B cell (primary cell): ENCODE measurements around the gene GRID2. TPM values are rescaled to one million over a fixed set of nuclear protein-coding genes. Genes with fewer than 3 reads are reported as not detected.

Experiments used
- ATAC-seq: fragments of 200-7000 bp; cut with Tn5 transposase; one replicate; pipeline ENCODE4 v1.10.0; 2021; ENCODE audit warnings: low read depth, mild to moderate bottlenecking, moderate number of reproducible peaks, moderate library complexity
- CTCF ChIA-PET: fragments of 350-600 bp; sonication (Branson Sonifier 250); formaldehyde crosslinking; loops from one replicate; lab custom pipeline; 2021; ENCODE audit warnings: antibody characterized with exemption, inconsistent platforms; lab: Charles Lee
- POLR2A ChIA-PET: fragments of 350-600 bp; sonication (Branson Sonifier 250); formaldehyde crosslinking; loops from one replicate; lab custom pipeline; 2021; ENCODE audit warnings: antibody characterized with exemption; lab: Charles Lee
- DNase-seq: peaks from one replicate; pipeline ENCODE4 v3.0.0; 2013
- H2AFZ ChIP-seq: 2 replicates; pipeline ENCODE4 v1.6.1; 2012; ENCODE audit warnings: mild to moderate bottlenecking, low read depth, low read length; ENCODE audit not compliant: insufficient read depth, poor library complexity, severe bottlenecking
- H3K27ac ChIP-seq, 2 donors: 1 replicate in 1 of 2; 2 replicates in 1 of 2; pipeline ENCODE4 v1.5.1; 2012 to 2013; ENCODE audit warnings: low read length in 2 of 2, mild to moderate bottlenecking in 2 of 2, moderate library complexity in 1 of 2
- H3K27me3 ChIP-seq, 4 experiments: fragments of 200-600 bp in 1 of 4; sonication (generic) in 1 of 4; replicated peaks in 1 of 4; 1 replicate in 2 of 4; 2 replicates in 2 of 4; pipeline versions ENCODE4 v1.6.1 to v1.7.0; 2013 to 2016; ENCODE audit warnings: low read length in 3 of 4, mild to moderate bottlenecking in 2 of 4, mixed read lengths in 1 of 4, moderate library complexity in 1 of 4; ENCODE audit not compliant: insufficient read depth in 4 of 4, control insufficient read depth in 3 of 4; ENCODE audit errors: control extremely low read depth in 1 of 4
- H3K36me3 ChIP-seq, 2 experiments: replicated peaks in 1 of 2; 1 replicate in 1 of 2; 2 replicates in 1 of 2; pipeline versions ENCODE4 v1.6.1 to v1.7.1; 2013; ENCODE audit warnings: low read length in 1 of 2; ENCODE audit not compliant: insufficient read depth in 2 of 2, control insufficient read depth in 1 of 2; ENCODE audit errors: control extremely low read depth in 1 of 2, extremely low read depth in 1 of 2
- H3K4me1 ChIP-seq, 2 donors: fragments of 200-600 bp in 1 of 2; sonication (generic) in 1 of 2; 1 replicate in 1 of 2; 2 replicates in 1 of 2; pipeline versions ENCODE4 v1.5.1 to v1.6.1; 2013 to 2017; ENCODE audit warnings: low read length in 2 of 2; ENCODE audit not compliant: control insufficient read depth in 2 of 2, insufficient read depth in 2 of 2
- H3K4me2 ChIP-seq: replicated peaks from 2 replicates; pipeline ENCODE3; 2012; ENCODE audit warnings: mild to moderate bottlenecking, low read depth, low read length; ENCODE audit not compliant: poor library complexity, severe bottlenecking
- H3K4me3 ChIP-seq, 5 experiments: fragments of 200-600 bp in 1 of 5; sonication (generic) in 1 of 5; 1 replicate in 3 of 5; 2 replicates in 2 of 5; pipeline versions ENCODE4 v1.5.1 to v1.7.0; 2011 to 2016; ENCODE audit warnings: low read length in 4 of 5, mild to moderate bottlenecking in 4 of 5, low read depth in 2 of 5, control low read depth in 1 of 5, moderate library complexity in 1 of 5; ENCODE audit not compliant: insufficient read depth in 1 of 5; ENCODE audit errors: control extremely low read depth in 1 of 5, extremely low read depth in 1 of 5
- H3K79me2 ChIP-seq: fragments of 200-600 bp; sonication (generic); one replicate; pipeline ENCODE4 v1.6.0; 2016; ENCODE audit warnings: low read length; ENCODE audit not compliant: control insufficient read depth, insufficient read depth
- H3K9ac ChIP-seq: fragments of 200-600 bp; sonication (generic); 2 replicates; pipeline ENCODE4 v1.6.1; 2017; ENCODE audit warnings: mild to moderate bottlenecking, low read length, moderate library complexity
- H3K9me3 ChIP-seq, 3 donors: one replicate each; pipeline versions ENCODE4 v1.6.1 to v1.7.1; 2013; ENCODE audit warnings: low read length in 2 of 3; ENCODE audit not compliant: control insufficient read depth in 2 of 3, insufficient read depth in 1 of 3; ENCODE audit errors: control extremely low read depth in 1 of 3
- H4K20me1 ChIP-seq: 2 replicates; pipeline ENCODE4 v1.6.0; 2012; ENCODE audit warnings: mild to moderate bottlenecking, low read length; ENCODE audit not compliant: insufficient read depth, control insufficient read depth, poor library complexity, severe bottlenecking
- H3K27ac Mint-ChIP-seq: one replicate; pipeline ENCODE4 v1.8.0; 2021; ENCODE audit warnings: mixed read lengths
- H3K27me3 Mint-ChIP-seq: one replicate; pipeline ENCODE4 v1.8.0; 2021; ENCODE audit warnings: mixed read lengths
- H3K4me1 Mint-ChIP-seq: one replicate; pipeline ENCODE4 v1.8.0; 2021; ENCODE audit warnings: mixed read lengths
- H3K4me3 Mint-ChIP-seq: one replicate; pipeline ENCODE4 v1.8.0; 2021; ENCODE audit warnings: mixed read lengths
- H3K9me3 Mint-ChIP-seq: one replicate; pipeline ENCODE4 v1.8.0; 2022; ENCODE audit warnings: mixed read lengths; ENCODE audit not compliant: insufficient read depth
- CTCF ChIP-seq: fragments of 200-600 bp; IDR thresholded peaks from one replicate; pipeline ENCODE4 v1.8.0; 2022; ENCODE audit warnings: antibody characterized with exemption, mild to moderate bottlenecking
- EZH2 ChIP-seq: IDR thresholded peaks from 2 replicates; pipeline ENCODE4 v1.6.1; 2012; ENCODE audit warnings: borderline replicate concordance, low read depth, mild to moderate bottlenecking, moderate library complexity, low read length; ENCODE audit not compliant: insufficient read depth, poor library complexity, severe bottlenecking
- WGBS: methylation state at CpG from one replicate; pipeline ENCODE4 v1.1.5; 2013; ENCODE audit warnings: missing lambda C conversion rate; ENCODE audit not compliant: insufficient coverage; 5-methylcytosine and 5-hydroxymethylcytosine counted together
- intact Hi-C: fragments of 100-400 bp; cut with micrococcal nuclease; formaldehyde crosslinking; loops from one replicate; pipeline ENCODE4 v1.10.0; 2022
- polyA plus RNA-seq: library from polyadenylated mRNA; depleted of rRNA; stranded (reverse); fragments of >200 nt; gene quantifications from 2 replicates; pipeline ENCODE4 v1.2.3, GENCODE V29; 2012
- total RNA-seq, 2 donors: library from RNA; stranded (reverse); fragments of 120-200 nt in 1 of 2; gene quantifications; 1 replicate in 1 of 2; 2 replicates in 1 of 2; pipeline versions ENCODE4 v1.2.3 to v1.2.4, GENCODE V29; 2013 to 2022

Gene GRID2
- total and polyA plus RNA-seq, 2 donors (not counting 1 experiment from before 2014, with no cell fraction given), result not detected

GRCh38 chr4:93751411-93751810, 1447.6 kb downstream of the GRID2 start:
- ChIA-PET CTCF (no interaction called here), POLR2A (no interaction called here)
- H3K4me3 ChIP-seq, result no peak overlapping the region
- H4K20me1 ChIP-seq, result no peaks in the 10 kb centered on the region
- DNase-seq (no peak), ATAC-seq (no peak)
- no peak overlapping the region for H3K9ac ChIP-seq
- no peaks in the 10 kb centered on the region for H3K27me3 Mint-ChIP-seq
- H3K4me2 ChIP-seq, result no peak overlapping the region
- no peaks in the 10 kb centered on the region for H3K9me3 ChIP-seq
- peaks cover 0 to 4% of the 10 kb centered on the region in 2 donors for H3K4me1 ChIP-seq
- no peak overlapping the region for H3K4me3 Mint-ChIP-seq
- H3K27ac ChIP-seq, result no peak overlapping the region
- H3K9me3 Mint-ChIP-seq, result no peaks in the 10 kb centered on the region
- H3K27ac Mint-ChIP-seq, result no peak overlapping the region
- WGBS, result no CpG with 5 or more reads among the region's 3 CpGs
- H2AFZ ChIP-seq, result no peak overlapping the region
- H3K27me3 ChIP-seq, result no peaks in the 10 kb centered on the region
- intact Hi-C loops, result no loop called here
- TF ChIP-seq EZH2 (no peak), CTCF (no peak)
- H3K79me2 ChIP-seq, result no peaks in the 10 kb centered on the region
- no peaks in the 10 kb centered on the region for H3K36me3 ChIP-seq
- peaks cover 15% of the 10 kb centered on the region for H3K4me1 Mint-ChIP-seq

- DNase-seq (no peak), ATAC-seq (no peak)
- CTCF ChIA-PET, result no interaction called here
- Mint-ChIP-seq H3K9me3 (no peaks in the 10 kb centered on the region), H3K4me3 (no peak overlapping the region), H3K27me3 (peaks cover 4% of the 10 kb centered on the region), H3K27ac (no peak overlapping the region), H3K4me1 (peaks cover 3% of the 10 kb centered on the region)
- Histone ChIP-seq H3K4me2 (no peak overlapping the region), H2AFZ (no peak overlapping the region), H3K27me3 (no peaks in the 10 kb centered on the region), H3K27ac (no peak overlapping the region), H3K79me2 (no peaks in the 10 kb centered on the region), H3K36me3 (no peaks in the 10 kb centered on the region), H3K9ac (no peak overlapping the region), H3K9me3 (no peaks in the 10 kb centered on the region), H3K4me1 (no peaks in the 10 kb centered on the region), H3K4me3 (no peak overlapping the region), H4K20me1 (no peaks in the 10 kb centered on the region)
- POLR2A ChIA-PET, result no interaction called here
- no peak for TF ChIP-seq CTCF
- no peak for TF ChIP-seq EZH2
- 100% methylated on average over 1 of the region's 2 CpGs for WGBS
- intact Hi-C loops, result no loop called here
Observed at GRCh38 chr4:93756101-93756500, 1452.3 kb downstream of the GRID2 start.
